ENCODE data around the gene HES4. TPM values are rescaled to one million over a fixed set of nuclear protein-coding genes. Genes with fewer than 3 reads are reported as not detected.

HES4 gene, protein sequence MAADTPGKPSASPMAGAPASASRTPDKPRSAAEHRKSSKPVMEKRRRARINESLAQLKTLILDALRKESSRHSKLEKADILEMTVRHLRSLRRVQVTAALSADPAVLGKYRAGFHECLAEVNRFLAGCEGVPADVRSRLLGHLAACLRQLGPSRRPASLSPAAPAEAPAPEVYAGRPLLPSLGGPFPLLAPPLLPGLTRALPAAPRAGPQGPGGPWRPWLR
- total RNA-seq: 4.2 and 7.6 TPM in 2 replicates

DNA sequence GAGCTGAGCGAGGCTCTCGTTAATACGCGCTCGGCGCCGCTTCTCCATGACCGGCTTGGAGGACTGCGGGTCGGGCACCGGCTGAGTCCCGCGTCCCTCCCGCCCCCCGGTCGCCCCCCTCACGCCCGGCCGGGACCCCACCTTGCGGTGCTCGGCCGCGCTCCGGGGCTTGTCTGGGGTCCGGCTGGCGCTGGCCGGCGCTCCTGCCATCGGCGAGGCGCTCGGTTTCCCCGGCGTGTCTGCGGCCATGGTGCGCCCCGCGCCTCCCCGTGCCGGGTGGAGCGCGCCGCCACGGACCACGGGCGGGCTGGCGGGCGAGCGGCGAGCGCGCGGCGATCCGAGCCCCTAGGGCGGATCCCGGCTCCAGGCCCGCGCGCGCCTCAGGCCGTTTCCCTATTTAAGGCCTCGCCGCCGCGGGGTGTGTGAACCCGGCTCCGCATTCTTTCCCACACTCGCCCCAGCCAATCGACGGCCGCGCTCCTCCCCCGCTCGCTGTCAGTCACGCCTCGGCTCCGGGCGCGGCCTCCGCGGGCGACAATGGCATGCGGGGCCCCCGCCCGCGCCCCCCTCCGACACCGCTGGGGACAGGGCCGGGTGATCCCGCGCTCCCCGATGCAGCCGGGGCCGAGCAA, at the start of gene HES4:
Gene HES4 (minus strand): TSS at position 373 of the 632 bp plus-strand sequence. CDS start 124 bp downstream, at position 249.

DNA sequence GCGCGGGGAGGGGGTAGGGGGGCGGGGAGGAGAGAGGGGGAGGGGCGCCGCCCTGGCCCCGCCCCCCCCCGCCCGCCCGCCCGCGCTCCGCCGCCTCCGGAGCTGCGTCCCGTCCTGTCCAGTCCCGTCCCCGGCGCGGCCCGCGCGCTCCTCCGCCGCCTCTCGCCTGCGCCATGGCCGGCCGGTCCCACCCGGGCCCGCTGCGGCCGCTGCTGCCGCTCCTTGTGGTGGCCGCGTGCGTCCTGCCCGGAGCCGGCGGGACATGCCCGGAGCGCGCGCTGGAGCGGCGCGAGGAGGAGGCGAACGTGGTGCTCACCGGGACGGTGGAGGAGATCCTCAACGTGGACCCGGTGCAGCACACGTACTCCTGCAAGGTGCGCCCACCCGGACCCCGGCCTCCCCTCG, 20.1 kb upstream of the HES4 start, which contains the start of gene AGRN:
Gene AGRN (plus strand): TSS at position 121 of the 405 bp plus-strand sequence. CDS start 53 bp downstream, at position 174.

DNA sequence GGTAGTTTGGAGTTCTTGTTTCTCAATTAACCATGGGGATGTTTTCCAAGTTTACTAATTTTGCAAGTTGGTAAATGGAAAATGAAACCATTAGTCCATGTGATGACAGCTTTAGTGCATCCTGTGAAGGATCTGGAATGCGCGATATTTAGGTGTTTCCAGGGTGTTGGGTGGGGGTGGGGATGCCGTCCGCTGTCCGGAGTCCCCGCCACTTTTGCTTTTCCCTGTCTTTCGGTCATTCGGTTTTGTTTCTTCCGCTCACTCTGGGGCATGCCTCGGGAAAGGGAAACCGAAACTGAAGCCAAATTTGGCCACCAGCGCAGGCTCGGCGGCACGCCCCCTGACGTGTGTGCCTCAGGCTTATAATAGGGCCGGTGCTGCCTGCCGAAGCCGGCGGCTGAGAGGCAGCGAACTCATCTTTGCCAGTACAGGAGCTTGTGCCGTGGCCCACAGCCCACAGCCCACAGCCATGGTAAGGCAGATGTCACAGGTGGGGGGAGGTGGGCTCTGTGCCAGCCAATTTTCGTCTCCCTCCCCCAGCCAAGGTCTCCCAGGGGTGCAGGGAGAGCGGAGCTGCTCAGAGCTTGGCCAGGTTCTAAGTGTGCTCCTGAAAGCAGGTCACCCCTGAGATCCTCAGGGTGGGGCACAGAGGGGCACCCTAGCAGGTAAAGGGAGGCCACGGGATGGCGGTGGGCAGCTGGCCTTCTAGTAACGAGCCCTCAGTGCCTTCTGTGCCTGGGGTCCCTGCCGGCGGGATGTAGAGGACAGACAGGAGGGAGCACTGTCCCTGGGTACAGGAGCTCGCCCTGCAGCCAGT, 13.4 kb upstream of the HES4 start, which contains the start of gene ISG15:
Gene ISG15 (plus strand): TSS at position 393 of the 817 bp plus-strand sequence. CDS start 77 bp downstream, at position 470.

GRCh38 chr1:981955-982558, 17.8 kb downstream of the HES4 start, which contains the start of gene PERM1:
Gene PERM1 (minus strand): TSS chr1:982093. CDS start chr1:981029, 1,064 bp downstream.

GRCh38 chr1:966135-966703, 33.7 kb downstream of the HES4 start, which contains the start of gene PLEKHN1:
Gene PLEKHN1 (plus strand): TSS chr1:966482. CDS start chr1:966532, 50 bp downstream.

DNA sequence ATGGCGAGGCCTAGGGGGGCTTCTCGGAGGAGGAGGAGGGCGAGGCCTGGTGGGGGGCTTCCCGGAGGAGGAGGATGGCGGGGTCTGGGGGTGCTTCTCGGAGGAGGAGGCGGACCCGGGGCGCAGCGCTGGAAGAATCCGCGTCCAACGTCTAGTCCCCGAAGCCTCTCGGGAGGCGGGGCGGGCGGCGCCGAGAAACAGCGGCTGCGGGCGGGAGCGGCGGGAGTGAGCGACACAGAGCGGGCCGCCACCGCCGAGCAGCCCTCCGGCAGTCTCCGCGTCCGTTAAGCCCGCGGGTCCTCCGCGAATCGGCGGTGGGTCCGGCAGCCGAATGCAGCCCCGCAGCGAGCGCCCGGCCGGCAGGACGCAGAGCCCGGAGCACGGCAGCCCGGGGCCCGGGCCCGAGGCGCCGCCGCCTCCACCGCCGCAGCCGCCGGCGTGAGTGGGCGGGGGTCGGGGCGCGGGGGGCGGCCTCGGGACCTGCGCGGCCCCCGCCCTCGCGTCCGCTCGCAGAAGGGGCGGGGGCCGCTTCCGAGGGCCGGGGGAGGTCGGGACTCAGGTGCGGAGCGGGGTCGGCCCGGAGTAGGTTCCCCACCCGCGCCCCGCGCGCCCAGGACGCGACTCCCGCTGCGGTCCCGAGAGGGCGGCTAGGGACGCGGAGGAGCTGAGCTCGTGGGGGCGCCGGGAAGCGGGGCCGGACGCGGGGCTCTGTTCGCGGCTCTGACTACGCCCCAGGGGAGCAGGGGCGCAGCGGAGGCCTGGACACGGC, 39.4 kb downstream of the HES4 start, which contains the start of gene KLHL17:
Gene KLHL17 (plus strand): TSS at position 222 of the 769 bp plus-strand sequence. CDS start 110 bp downstream, at position 332.

GRCh38 chr1:958823-959730, 40.8 kb downstream of the HES4 start, which contains the start of gene NOC2L:
Gene NOC2L (minus strand): TSS chr1:959256. CDS start chr1:959240, 16 bp downstream.

Other genes with a start within 250 kb of the HES4 start
- 4.5 and 5.8 TPM in 2 replicates for gene SAMD11, start 76.2 kb downstream of the HES4 start, total RNA-seq
- gene NOC2L, start 40.8 kb downstream of the HES4 start, total RNA-seq: 57.2 and 178 TPM in 2 replicates
- gene KLHL17, start 39.5 kb downstream of the HES4 start, total RNA-seq: 5.0 and 7.9 TPM in 2 replicates
- gene PLEKHN1, start 33.6 kb downstream of the HES4 start, total RNA-seq: 0.28 and 0.58 TPM in 2 replicates
- 0.38 and 8.5 TPM in 2 replicates for gene PERM1, start 18.0 kb downstream of the HES4 start, total RNA-seq
- 48.8 and 104 TPM in 2 replicates for gene ISG15, start 13.4 kb upstream of the HES4 start, total RNA-seq
- 25.9 and 49.3 TPM in 2 replicates for gene AGRN, start 20.0 kb upstream of the HES4 start, total RNA-seq
- not detected in 2 replicates for gene RNF223, start 74.2 kb upstream of the HES4 start, total RNA-seq
- 4.4 and 5.4 TPM in 2 replicates for gene C1orf159, start 116.0 kb upstream of the HES4 start, total RNA-seq
- gene TTLL10, start 173.8 kb upstream of the HES4 start, total RNA-seq: not detected in 2 replicates
- gene TNFRSF18, start 206.5 kb upstream of the HES4 start, total RNA-seq: 0.28 TPM in 1 of 2 replicates, not detected in the other
- gene TNFRSF4, start 214.1 kb upstream of the HES4 start, total RNA-seq: not detected in 2 replicates
- 90.1 and 109 TPM in 2 replicates for gene SDF4, start 231.9 kb upstream of the HES4 start, total RNA-seq
- 28.2 and 31.2 TPM in 2 replicates for gene B3GALT6, start 232.1 kb upstream of the HES4 start, total RNA-seq
- 0.38 and 0.85 TPM in 2 replicates for gene C1QTNF12, start 246.6 kb upstream of the HES4 start, total RNA-seq